ENCODE results near the gene TMEM107. TPM values are rescaled to one million over a fixed set of nuclear protein-coding genes. Genes with fewer than 3 reads are reported as not detected.

TMEM107 gene
- total and polyA plus RNA-seq, 10 of the 15 experiments (the other 5 are each of a cell fraction or from before 2014, with no cell fraction given): 7.9 to 38.7 (median 22.9) TPM

DNA sequence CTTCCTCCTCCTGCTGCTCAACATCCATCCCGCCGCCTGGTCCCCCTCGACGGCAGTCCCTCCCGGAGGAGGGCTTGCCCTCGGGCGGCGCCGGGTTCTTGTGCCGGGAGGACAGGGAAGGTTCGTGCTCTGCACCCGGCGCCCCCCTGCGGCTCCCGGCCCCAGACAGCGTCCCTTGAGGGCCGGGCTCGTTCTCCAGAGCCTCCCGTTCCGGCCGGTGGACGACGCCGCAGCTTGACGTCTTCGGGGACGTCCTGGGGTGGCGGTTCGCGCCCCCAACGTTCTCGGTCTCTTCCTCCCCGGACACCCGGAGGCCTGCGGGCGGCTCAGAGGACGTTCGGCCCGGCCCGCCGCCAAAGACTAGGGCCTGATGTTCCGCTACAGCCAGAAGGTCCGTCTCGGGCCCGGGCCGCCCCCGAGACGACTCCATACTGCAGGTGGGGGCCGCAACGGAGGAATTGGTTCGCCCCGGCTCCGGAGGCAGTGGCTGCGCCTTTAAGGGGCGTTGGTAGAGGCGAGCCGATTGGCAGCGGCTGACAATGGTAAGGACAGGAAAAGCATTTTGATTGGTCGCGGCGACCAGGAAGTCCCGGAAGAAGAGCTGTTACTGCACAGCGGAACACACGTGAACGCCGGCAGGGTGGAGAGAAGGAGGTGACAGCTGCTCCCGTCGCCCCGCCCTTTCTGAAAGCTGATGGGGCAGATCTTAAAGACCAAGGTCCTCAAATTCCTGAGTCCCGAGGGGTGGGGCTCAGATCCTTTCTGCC is 13.7 kb upstream of the TMEM107 start, which contains the start of gene BORCS6 (continued):
- TF ChIP-seq, protein P1, sequence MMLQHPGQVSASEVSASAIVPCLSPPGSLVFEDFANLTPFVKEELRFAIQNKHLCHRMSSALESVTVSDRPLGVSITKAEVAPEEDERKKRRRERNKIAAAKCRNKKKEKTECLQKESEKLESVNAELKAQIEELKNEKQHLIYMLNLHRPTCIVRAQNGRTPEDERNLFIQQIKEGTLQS (IDR thresholded peaks at IDR 0.05; ENCODE audit: borderline replicate concordance, extremely low read depth, low read depth, low read length): no peak
- TF ChIP-seq SRF (IDR thresholded peaks at IDR 0.05; ENCODE audit: low read depth in 2 of 2, low read length in 2 of 2) (0 out of 4 replicates have a peak, but pooled peaks of 1 of the 2 experiments have one; percentile 27), BHLHE40 (IDR thresholded peaks at IDR 0.05; ENCODE audit: borderline replicate concordance in 1 of 2, low read depth in 2 of 2, low read length in 1 of 2) (peak; percentile 59 to 68), TCF12 (IDR thresholded peaks at IDR 0.05; ENCODE audit: low read depth, low read length) (0 out of 2 replicates have a peak, but pooled peaks have one; percentile 34), ZZZ3 (IDR thresholded peaks at IDR 0.05; ENCODE audit: control insufficient read depth, insufficient read length, low read depth) (no peak), IRF4 (IDR thresholded peaks at IDR 0.05; ENCODE audit: low read depth, low read length) (no peak), FOXM1 (IDR thresholded peaks at IDR 0.05; ENCODE audit: low read depth, low read length) (no peak), STAT3 (IDR thresholded peaks at IDR 0.05; ENCODE audit: low read depth, low read length) (no peak), ZNF24 (IDR thresholded peaks at IDR 0.05) (no peak), RBBP5 (conservative IDR thresholded peaks at IDR 0.05) (no peak), EP300 (IDR thresholded peaks at IDR 0.05; ENCODE audit: borderline replicate concordance in 1 of 2, control insufficient read depth in 1 of 2, low read depth in 2 of 2, low read length in 2 of 2) (no peak), POU2F2 (IDR thresholded peaks at IDR 0.05; ENCODE audit: borderline replicate concordance, low read depth, low read length) (peak; percentile 59; the same call in 1 of the 3 replicates), ZNF384 (IDR thresholded peaks at IDR 0.05; ENCODE audit: borderline replicate concordance, low read depth, low read length) (no peak), HDAC6 (IDR thresholded peaks at IDR 0.05; ENCODE audit: unreplicated experiment) (no peak)
- TF ChIP-seq, protein P2, sequence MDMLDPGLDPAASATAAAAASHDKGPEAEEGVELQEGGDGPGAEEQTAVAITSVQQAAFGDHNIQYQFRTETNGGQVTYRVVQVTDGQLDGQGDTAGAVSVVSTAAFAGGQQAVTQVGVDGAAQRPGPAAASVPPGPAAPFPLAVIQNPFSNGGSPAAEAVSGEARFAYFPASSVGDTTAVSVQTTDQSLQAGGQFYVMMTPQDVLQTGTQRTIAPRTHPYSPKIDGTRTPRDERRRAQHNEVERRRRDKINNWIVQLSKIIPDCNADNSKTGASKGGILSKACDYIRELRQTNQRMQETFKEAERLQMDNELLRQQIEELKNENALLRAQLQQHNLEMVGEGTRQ (IDR thresholded peaks at IDR 0.05; ENCODE audit: borderline replicate concordance, low read depth, low read length): peak; percentile 67
- TF ChIP-seq, protein P3, sequence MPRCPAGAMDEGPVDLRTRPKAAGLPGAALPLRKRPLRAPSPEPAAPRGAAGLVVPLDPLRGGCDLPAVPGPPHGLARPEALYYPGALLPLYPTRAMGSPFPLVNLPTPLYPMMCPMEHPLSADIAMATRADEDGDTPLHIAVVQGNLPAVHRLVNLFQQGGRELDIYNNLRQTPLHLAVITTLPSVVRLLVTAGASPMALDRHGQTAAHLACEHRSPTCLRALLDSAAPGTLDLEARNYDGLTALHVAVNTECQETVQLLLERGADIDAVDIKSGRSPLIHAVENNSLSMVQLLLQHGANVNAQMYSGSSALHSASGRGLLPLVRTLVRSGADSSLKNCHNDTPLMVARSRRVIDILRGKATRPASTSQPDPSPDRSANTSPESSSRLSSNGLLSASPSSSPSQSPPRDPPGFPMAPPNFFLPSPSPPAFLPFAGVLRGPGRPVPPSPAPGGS (IDR thresholded peaks at IDR 0.05; ENCODE audit: borderline replicate concordance, insufficient read depth, low read depth, low read length, poor library complexity, severe bottlenecking): no peak
- TF ChIP-seq, protein P4, sequence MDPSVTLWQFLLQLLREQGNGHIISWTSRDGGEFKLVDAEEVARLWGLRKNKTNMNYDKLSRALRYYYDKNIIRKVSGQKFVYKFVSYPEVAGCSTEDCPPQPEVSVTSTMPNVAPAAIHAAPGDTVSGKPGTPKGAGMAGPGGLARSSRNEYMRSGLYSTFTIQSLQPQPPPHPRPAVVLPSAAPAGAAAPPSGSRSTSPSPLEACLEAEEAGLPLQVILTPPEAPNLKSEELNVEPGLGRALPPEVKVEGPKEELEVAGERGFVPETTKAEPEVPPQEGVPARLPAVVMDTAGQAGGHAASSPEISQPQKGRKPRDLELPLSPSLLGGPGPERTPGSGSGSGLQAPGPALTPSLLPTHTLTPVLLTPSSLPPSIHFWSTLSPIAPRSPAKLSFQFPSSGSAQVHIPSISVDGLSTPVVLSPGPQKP (IDR thresholded peaks at IDR 0.05; ENCODE audit: low read depth, low read length): 0 out of 2 replicates have a peak, but pooled peaks have one; percentile 6
- TF ChIP-seq, protein P5, sequence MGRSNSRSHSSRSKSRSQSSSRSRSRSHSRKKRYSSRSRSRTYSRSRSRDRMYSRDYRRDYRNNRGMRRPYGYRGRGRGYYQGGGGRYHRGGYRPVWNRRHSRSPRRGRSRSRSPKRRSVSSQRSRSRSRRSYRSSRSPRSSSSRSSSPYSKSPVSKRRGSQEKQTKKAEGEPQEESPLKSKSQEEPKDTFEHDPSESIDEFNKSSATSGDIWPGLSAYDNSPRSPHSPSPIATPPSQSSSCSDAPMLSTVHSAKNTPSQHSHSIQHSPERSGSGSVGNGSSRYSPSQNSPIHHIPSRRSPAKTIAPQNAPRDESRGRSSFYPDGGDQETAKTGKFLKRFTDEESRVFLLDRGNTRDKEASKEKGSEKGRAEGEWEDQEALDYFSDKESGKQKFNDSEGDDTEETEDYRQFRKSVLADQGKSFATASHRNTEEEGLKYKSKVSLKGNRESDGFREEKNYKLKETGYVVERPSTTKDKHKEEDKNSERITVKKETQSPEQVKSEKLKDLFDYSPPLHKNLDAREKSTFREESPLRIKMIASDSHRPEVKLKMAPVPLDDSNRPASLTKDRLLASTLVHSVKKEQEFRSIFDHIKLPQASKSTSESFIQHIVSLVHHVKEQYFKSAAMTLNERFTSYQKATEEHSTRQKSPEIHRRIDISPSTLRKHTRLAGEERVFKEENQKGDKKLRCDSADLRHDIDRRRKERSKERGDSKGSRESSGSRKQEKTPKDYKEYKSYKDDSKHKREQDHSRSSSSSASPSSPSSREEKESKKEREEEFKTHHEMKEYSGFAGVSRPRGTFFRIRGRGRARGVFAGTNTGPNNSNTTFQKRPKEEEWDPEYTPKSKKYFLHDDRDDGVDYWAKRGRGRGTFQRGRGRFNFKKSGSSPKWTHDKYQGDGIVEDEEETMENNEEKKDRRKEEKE (IDR thresholded peaks at IDR 0.05): no peak
- TF ChIP-seq, protein P6, sequence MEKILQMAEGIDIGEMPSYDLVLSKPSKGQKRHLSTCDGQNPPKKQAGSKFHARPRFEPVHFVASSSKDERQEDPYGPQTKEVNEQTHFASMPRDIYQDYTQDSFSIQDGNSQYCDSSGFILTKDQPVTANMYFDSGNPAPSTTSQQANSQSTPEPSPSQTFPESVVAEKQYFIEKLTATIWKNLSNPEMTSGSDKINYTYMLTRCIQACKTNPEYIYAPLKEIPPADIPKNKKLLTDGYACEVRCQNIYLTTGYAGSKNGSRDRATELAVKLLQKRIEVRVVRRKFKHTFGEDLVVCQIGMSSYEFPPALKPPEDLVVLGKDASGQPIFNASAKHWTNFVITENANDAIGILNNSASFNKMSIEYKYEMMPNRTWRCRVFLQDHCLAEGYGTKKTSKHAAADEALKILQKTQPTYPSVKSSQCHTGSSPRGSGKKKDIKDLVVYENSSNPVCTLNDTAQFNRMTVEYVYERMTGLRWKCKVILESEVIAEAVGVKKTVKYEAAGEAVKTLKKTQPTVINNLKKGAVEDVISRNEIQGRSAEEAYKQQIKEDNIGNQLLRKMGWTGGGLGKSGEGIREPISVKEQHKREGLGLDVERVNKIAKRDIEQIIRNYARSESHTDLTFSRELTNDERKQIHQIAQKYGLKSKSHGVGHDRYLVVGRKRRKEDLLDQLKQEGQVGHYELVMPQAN (conservative IDR thresholded peaks at IDR 0.05): peak; percentile 68; the same call in 1 of the 2 replicates
